Neutrophil (primary cell): ENCODE results near the gene HLA-DPB1.

Experiments used
- H3K27ac ChIP-seq: fragments of 200-600 bp; sonication (generic); 2 replicates; pipeline ENCODE4 v1.5.1; 2016; ENCODE audit warnings: mild to moderate bottlenecking, moderate library complexity
- H3K27me3 ChIP-seq: fragments of 200-600 bp; sonication (generic); 2 replicates; pipeline ENCODE4 v1.6.0; 2016; ENCODE audit warnings: mild to moderate bottlenecking
- H3K36me3 ChIP-seq: fragments of 200-600 bp; sonication (generic); 2 replicates; pipeline ENCODE4 v1.5.1; 2017
- H3K4me1 ChIP-seq, 2 experiments: fragments of 200-600 bp in 1 of 2; sonication (generic) in 1 of 2; 1 replicate in 1 of 2; 2 replicates in 1 of 2; pipeline versions ENCODE4 v1.5.1 to v1.6.1; 2013 to 2016; ENCODE audit warnings: low read depth in 1 of 2, low read length in 1 of 2, mild to moderate bottlenecking in 1 of 2, moderate library complexity in 1 of 2; ENCODE audit not compliant: control insufficient read depth in 1 of 2, insufficient read depth in 1 of 2
- H3K4me3 ChIP-seq, 2 experiments: fragments of 200-600 bp in 1 of 2; sonication (generic) in 1 of 2; 1 replicate in 1 of 2; 2 replicates in 1 of 2; pipeline ENCODE4 v1.5.1; 2013 to 2016; ENCODE audit warnings: low read depth in 1 of 2, low read length in 1 of 2, mild to moderate bottlenecking in 1 of 2, moderate library complexity in 1 of 2
- H3K9me3 ChIP-seq: fragments of 200-600 bp; sonication (generic); 2 replicates; pipeline ENCODE4 v1.5.1; 2016
- CTCF ChIP-seq: fragments of 200-600 bp; sonication (generic); IDR thresholded peaks from 2 replicates; pipeline ENCODE4 v1.5.1; 2016; ENCODE audit warnings: antibody characterized with exemption

Gene HLA-DPB1

GRCh38 chr6:33073431-33073871, 2.3 kb upstream of the HLA-DPB1 start, which contains the start of gene HLA-DPA1:
Gene HLA-DPA1, minus strand, starts transcription at chr6:33073649.
- Histone ChIP-seq H3K36me3 (no peaks in the 10 kb centered on the region), H3K4me3 (no peak within 1 kb of the TSS), H3K27me3 (peaks cover 53% of the 10 kb centered on the region), H3K4me1 (no peaks in the 10 kb centered on the region), H3K27ac (no peak within 1 kb of the TSS), H3K9me3 (no peaks in the 10 kb centered on the region)
- no peak for TF ChIP-seq CTCF

- TF ChIP-seq CTCF, result no peak
- Histone ChIP-seq H3K27me3 (peaks cover 62% of the 10 kb centered on the region), H3K36me3 (no peaks in the 10 kb centered on the region), H3K9me3 (no peaks in the 10 kb centered on the region), H3K4me3 (no peak overlapping the region), H3K27ac (no peak overlapping the region), H3K4me1 (no peaks in the 10 kb centered on the region)
Observed at GRCh38 chr6:33075208-33075567, 602 bp upstream of the HLA-DPB1 start.

- H3K27ac ChIP-seq, result no peak overlapping the region
- H3K27me3 ChIP-seq, result peaks cover 66% of the 10 kb centered on the region
- no peaks in the 10 kb centered on the region for H3K9me3 ChIP-seq
- H3K36me3 ChIP-seq, result no peaks in the 10 kb centered on the region
- TF ChIP-seq CTCF, result no peak
- no peaks in the 10 kb centered on the region for H3K4me1 ChIP-seq
- no peak overlapping the region for H3K4me3 ChIP-seq
Observed at GRCh38 chr6:33076406-33076934, 680 bp downstream of the HLA-DPB1 start.

- no peaks in the 10 kb centered on the region for H3K4me1 ChIP-seq
- no peak for TF ChIP-seq CTCF
- no peaks in the 10 kb centered on the region for H3K9me3 ChIP-seq
- no peaks in the 10 kb centered on the region for H3K36me3 ChIP-seq
- no peak overlapping the region for H3K4me3 ChIP-seq
- H3K27ac ChIP-seq, result no peak overlapping the region
- peaks cover 51% of the 10 kb centered on the region for H3K27me3 ChIP-seq
Observed at GRCh38 chr6:33077908-33078307, 2.1 kb downstream of the HLA-DPB1 start.

GRCh38 chr6:33078442-33078841, 2.7 kb downstream of the HLA-DPB1 start:
- Histone ChIP-seq H3K36me3 (no peaks in the 10 kb centered on the region), H3K4me3 (no peak overlapping the region), H3K27ac (no peak overlapping the region), H3K4me1 (no peaks in the 10 kb centered on the region), H3K9me3 (no peaks in the 10 kb centered on the region), H3K27me3 (peaks cover 46% of the 10 kb centered on the region)
- no peak for TF ChIP-seq CTCF
